DOHH2 (cell line): Measurements from ENCODE around the gene KDM2A.

Experiments
- CTCF ChIP-seq: fragments of 200-600 bp; sonication (generic); IDR thresholded peaks from one replicate; pipeline ENCODE4 v1.5.1; 2014; ENCODE audit warnings: antibody characterized with exemption, mild to moderate bottlenecking, low read depth, low read length; ENCODE audit not compliant: poor library complexity, severe bottlenecking
- EZH2phosphoT487 ChIP-seq: fragments of 200-600 bp; sonication (generic); IDR thresholded peaks from 2 replicates; pipeline ENCODE4 v1.6.1; 2017; ENCODE audit warnings: borderline replicate concordance, mild to moderate bottlenecking, antibody characterized with exemption, low read length, moderate library complexity, mixed read lengths

GRCh38 chr11:67160045-67160444, 41.0 kb downstream of the KDM2A start:
- TF ChIP-seq CTCF, result no peak
- TF ChIP-seq EZH2phosphoT487, result no peak
